Stimulated activated CD8-positive, alpha-beta memory T cell treated with anti-CD3 and anti-CD28 coated beads, Interleukin-4, amount 100 ng/mL, for 1 hour (primary cell): Measurements from ENCODE around the gene DPP6.

Experiments
- DNase-seq, 2 donors: peaks; one replicate each; pipeline ENCODE4 v3.0.0-alpha.2; 2020; ENCODE audit warnings: low read depth in 2 of 2, low spot score in 1 of 2

The DPP6 gene

DNA sequence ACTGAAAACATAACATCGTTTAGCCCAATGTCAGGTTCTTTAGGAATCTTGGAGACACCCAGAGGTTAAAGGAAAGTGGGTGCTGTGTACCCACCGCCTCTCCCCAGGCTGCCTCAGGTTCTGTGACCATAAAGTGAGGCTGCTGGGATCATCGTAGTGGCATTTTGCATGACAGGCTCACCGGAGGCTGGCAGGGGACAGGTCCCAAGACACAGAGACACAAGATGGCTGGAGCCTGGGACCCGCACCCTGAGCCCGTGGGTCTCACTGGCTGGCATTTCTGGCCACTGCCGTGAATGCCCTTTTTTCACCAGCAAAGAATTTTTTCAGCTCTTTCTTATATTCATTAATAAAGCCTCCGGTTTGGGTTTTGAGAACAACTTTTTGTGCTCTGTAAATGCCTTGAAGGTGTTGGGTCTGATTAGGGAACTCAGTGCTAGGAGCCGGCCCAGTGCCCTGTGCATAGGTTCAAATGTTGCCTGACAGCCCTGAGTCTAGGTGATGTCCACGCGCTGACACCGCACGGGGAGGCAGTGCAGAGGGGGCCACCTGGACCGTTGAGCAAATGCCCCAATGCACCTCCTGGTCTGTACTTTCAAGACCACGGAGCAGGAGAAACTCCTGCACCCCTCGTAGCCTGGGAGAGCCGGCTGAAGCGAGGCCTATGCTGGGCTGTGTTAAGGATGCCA, 820.8 kb downstream of the DPP6 start:
- no peak for DNase-seq

DNA sequence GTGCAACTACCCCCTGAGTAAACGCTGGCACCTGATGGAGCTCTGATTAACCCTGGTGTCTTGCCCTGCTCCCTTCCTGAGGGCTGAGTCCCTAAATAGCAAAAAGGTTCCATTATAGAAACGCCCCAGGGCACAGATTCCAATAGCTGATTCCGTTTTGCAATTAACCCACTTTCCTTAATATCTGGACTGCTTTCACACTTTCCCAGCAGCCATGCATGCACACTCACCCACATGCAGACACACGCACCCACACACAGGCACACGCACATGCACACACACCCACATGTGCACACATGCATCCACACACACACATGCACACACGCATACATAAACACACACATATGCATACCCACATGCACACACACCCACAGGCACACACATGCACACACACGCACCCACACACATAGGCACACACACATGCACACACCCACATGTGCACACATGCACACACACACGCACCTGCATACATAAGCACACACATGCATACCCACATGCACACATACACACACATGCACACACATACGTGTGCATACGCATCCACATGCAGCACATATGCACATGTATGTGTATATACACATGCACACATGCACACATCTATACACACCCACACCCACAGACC, 821.4 kb downstream of the DPP6 start:
- no peak for DNase-seq

DNA sequence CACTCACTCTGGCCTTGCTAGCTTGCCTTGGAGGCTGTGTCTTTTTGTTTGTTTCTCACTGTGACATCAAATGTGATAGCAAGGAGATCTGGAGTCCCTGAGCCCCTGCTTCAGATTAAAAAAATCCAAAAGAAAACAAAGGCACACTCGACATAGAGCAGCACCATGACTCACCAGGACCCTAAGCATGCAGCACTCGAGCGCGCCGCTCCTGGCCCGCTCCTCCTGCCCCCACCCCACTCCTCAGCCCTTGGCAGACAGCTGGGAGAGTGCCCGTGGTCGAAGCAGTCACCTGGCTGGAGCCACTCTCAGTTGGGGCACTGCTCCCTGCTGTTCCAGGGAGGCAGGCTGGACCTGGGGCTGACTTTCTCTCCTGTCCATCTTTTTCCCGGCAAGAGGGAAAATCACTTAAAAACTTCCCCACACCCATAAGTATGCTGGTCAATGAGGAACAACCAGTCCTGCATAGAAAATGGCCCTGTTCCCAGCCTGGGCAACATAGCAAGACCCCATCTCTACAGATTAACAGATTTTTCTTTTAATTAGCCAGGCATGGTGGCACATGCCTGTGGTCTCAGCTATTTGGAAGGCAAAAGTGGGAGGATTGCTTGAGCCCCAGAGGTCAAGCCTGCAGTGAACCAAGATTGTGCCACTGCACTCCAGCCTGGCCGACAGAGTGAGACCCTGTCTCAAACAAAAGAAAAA, 822.4 kb downstream of the DPP6 start:
- DNase-seq = no peak

DNA sequence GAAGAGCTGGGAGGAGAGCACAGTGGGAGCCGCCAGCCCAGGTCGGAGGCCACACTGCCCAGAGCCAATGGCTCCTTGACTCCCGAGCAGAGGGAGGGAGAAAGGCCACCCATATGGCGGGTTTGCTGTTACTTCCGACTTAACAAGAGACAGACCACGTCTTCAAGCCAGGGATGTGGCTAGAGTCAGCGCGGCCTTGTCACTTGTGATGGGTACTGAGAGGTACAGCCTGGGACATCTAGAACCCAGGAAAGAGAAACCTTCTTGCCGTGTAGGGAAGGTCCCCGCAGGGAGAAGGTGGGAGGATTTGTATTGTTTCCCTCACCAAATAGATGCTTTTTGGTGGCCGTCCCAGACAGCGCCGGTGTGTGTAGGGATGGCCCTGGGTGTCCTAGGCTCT, 823.1 kb downstream of the DPP6 start:
- DNase-seq = no peak

DNA sequence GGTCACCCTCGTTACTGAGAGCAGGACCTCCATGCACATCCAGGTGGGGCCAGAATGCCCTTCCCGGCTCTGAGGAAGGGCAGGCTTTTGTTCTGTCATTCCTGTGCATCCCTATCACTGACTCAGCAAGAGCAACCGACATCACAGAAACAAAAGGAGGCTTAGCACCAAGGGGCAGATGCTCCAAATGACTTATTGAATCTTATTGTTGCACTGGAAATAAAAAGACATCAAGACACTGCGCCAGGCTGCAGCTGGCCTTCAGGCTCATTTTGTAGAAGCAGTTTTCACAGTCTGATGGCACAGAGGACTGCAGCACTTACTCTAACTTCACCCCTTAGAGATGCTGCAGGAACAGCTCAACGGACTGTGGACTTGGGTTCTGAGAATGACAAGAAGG, 824.3 kb downstream of the DPP6 start:
- no peak for DNase-seq

DNA sequence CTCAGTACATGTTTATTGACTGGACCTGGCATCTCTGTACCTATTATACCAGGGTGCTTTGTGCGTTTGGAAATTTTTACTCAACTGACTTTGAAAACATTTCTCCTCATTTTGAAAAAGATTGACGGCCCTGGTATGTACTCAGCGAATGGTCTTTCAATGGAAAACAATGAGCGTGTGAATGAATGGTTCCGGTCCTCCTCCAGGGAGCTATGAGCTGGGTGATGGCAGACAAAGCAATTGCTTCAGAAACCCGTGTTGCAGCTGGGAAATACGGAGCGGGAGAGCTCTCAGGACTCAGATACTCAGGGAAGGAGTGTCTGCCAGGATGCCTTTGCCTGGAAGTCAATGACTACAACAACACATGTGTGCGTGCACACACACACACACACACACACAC, 824.8 kb downstream of the DPP6 start:
- DNase-seq = no peak

DNA sequence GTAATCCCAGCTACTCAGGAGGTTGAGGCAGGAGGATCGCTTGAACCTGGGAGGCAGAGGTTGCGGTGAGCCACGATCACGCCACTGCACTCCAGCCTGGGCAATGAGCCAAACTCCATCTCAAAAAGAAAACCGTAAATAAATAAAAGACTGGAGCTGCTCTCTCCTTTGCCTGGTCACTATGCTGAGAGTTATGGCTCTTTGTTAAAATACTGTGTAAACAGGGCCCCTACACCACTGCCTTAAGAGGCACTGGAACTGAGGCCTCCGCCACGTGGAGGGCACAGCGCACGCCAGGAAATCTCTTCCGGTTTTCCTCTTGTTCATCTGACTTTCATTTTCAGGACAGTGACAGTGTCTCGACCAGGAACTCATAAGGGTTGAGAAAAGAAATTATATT, 827.4 kb downstream of the DPP6 start:
- DNase-seq = no peak

DNA sequence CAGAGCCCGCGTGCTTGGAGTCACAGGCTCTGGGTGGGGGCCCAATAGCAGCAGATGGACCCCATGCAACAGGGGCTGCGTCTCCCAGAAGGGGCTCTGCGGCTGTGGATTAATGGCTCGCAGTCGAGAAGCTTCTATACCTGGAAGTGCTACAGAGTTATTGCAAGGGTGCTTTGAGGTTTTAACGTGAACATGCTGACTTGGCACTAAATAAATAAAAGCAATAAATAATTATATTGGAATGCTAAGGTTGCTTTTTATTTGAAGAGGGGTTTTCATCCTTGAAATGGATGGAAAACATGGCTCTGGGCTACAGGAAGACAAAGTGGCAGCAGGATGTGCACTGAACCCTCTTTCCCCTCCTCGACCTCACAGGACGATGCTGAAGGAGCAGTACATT, 828.3 kb downstream of the DPP6 start:
- no peak for DNase-seq

DNA sequence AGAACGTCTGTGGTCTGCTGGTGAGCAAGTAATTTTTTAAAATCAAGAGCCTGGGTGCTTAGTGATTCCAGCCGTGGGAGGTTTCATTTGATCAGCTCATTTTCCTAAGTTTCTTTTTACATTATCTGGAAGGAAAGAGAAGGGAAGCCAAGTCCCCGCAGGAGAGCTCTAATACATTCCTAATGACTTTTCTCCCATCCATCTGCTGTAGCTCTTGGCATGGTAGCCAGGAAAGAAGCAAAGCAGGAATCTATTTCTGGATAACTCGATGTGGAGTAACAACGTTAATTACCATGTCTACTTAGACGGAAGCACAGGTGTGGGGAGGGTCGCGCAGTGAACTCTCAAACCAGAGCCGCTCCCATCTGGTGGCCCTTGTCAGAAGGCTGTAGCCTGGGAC, 828.8 kb downstream of the DPP6 start:
- DNase-seq = no peak

DNA sequence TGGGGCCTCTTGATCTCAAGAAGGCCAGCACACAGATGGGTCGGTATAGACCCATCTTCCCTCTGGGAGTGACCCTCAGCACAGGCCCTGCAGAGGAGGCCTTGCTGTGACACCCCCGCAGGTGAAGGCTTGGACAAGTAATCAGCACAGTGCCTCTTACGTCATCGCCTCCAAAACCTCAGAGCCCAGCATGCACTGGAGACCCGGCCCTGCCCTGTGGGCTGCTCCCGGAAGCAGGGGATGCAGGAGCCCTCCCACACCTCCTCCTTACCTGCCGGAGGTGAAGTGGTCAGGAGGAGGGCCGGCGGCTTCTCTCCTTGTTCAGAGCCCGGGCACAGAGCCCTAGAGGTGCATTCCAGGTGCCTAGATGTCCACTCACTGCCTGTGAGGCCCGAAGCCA, 829.3 kb downstream of the DPP6 start:
- no peak for DNase-seq

DNA sequence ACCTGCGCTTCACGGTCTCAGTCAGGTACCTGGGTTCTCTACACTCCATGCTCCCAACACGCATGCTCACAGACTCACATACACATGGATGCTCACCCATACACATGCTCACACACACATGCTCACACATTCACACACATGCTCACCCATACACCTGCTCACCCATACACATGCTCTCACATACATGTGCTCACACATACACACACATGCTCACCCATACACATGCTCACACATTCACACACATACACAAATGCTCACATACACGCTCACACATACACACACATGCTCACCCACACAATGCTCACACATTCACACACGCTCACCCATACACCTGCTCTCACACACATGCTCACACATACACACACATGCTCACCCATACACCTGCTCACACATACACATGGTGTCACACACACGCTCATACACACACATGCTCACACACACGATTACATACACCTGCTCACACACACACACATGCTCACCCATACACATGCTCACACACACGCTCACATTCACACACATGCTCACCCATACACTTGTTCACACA, 830.8 kb downstream of the DPP6 start:
- DNase-seq = no peak

DNA sequence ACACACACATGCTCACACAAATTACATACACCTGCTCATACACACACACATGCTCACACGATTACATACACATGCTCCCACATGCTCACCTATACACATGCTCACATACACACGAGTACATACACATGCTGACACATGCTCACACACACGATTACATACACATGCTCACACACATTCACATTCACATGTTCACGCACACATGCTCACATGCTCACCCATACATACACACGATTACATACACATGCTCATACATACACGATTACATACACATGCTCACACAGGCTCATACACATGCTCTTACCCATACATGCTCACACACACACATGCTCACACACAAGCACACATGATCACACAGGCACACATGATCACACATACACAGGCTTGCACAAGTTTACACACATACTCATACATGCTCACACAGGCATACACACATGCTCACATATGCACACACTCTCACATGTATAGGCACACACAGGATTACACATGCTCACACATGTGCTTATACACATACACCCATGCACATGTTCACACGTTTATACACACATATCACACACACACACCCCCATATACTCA, 832.2 kb downstream of the DPP6 start:
- no peak for DNase-seq

DNA sequence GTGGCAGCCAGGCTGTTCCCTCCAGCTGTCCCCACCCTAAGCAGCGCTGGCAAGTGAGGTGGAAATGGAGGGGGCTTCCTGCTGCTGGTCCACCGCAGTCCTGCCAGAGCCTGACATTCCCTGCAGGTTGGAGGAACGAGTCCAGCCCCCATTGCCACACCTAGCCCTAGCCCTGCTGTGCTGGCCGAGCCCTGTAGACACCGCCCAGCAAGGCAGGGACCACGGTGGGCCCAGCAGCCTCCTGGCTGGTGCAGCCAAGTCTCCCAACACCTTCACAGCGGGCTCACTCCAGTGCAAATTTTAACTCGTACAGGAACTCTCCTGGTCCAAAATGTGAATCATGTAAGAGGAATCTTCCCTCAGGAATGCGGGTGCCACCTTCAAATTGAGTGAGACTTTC, 834.4 kb downstream of the DPP6 start:
- DNase-seq = no peak

DNA sequence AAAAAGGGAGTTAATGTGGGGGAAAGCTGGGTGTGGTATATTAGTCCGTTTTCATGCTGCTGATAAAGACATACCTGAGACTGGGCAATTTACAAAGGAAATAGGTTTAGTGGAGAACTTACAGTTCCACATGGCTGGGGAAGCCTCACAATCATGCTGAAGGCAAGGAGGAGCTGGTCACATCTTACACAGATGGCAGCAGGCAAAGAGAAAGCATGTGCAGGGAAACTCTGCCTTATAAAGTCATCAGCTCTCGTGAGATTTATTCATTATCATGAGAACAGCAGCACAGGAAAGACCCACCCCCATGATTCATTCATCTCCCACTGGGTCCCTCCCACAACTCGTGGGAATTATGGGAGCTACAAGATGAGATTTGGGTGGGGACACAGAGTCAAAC, 836.5 kb downstream of the DPP6 start:
- no peak for DNase-seq

DNA sequence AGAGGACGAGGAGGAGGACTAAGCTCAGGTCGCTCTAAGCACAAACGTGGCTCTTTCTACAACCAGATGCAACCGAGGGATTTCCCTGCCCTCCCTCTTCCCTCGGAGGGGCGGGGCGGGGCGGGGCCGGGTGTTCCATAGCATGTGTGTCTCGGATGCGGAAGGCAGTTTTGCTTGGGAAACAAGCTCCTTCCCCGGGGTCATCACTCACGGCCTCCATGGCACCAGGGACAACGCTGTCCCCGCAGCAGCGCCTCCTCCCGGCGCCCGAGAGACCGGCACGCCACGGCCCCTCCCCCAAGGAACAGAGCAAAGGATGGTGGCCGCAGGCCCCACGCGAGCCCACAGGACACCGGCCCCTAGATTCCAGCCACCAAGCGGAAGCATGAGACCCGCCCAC, 840.3 kb downstream of the DPP6 start:
- no peak for DNase-seq

DNA sequence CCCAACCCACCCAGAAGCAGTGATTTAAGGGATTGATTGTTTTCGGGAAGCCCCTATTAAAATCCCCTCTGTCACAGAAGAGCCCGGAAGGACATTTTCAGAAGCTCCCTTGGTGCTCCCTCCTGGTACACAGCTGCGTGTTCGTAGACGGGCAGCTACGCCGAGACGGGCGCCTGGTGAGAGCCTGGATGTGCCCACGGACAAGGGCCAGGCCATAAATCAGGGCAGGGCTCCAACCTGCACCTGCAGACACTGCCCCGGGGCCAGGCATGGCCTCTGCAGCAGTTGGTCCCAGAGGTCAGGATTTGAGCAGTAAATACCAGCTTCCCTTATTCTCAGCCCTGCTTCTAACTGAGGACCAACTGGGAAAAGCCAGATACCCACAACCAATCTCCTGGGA, 843.9 kb downstream of the DPP6 start:
- DNase-seq = no peak

DNA sequence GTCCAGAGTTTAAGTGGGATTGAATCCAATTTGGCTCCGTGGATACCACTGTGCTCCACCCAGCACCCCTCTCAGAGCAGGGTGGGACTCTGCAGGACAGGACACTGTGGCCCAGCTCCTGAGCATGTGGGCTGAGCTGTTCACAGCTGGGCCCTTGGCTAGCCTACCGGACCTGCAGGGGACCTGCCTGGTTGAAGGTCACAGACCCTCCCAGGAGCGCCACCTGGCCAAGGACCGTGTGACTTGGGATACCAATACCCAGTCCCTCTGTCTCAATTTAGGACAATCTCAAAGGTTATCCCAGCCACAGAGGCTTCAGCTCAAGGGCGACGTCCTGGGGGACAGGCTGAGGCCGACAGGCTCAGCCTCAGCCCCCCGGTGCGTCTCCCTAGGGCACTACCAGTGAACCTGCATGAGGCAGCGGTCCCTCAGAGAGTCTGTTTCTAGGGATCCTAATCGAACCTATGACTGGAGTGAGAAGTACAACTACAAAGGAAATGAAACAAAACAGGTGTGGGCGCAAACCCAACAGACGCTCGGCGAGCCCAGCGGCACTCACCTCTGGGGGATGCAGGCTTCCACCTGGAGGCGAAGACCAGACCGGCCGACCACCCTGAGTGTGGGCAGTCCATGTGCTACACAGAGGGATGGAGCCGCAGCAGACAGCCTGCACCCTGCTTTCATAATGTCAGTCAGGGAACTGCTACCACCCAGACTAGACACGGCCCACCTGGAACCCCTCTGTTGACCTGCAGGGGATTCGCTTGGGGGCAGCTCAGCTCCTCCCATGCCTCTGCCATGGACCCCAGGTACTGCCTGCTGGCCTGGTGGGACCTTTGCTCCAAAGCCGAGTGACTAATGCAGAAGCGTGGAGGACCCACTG, 847.0 kb downstream of the DPP6 start:
- DNase-seq = no peak

DNA sequence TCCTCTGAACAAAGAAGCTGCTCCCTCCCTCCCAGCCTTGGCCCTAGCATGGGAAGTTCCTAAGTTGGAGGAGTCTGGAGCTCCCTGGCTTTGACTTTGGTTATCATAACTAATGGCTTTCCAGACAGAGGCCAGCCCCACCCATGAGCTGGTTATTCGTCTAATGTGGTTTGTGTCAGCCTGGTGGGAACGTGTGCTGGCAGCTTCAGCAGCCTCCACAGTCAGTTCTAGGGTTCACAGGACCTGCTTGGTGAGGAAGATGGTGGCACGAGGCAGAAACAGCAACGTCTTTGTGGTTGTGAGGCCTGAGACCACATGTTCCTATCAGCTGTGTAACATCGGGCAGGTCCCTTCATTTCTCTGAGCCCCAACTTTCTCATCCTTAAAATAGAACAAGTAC, 847.7 kb downstream of the DPP6 start:
- no peak for DNase-seq

DNA sequence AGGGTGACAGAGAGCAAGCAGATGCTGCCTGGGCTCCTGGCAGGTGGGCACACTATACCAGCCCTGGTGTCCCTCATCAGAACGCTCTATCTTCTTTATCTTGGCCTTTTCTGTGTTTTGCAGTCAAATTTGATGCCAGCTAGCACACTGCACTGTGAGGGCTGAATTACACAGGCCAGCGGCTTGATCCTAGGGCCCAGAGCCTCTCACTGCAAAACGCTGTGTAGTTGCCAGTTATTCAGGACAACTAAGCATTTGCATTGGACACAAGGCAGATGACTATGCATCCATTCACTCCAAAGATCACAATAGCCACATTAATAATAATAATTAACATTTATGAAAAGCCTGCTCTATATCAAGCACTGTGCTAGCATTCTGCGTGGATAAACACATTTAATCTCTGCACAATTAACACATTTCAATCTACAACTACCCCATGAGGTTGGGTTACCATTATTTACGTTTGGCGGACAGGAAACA, 850.4 kb downstream of the DPP6 start:
- DNase-seq = no peak

DNA sequence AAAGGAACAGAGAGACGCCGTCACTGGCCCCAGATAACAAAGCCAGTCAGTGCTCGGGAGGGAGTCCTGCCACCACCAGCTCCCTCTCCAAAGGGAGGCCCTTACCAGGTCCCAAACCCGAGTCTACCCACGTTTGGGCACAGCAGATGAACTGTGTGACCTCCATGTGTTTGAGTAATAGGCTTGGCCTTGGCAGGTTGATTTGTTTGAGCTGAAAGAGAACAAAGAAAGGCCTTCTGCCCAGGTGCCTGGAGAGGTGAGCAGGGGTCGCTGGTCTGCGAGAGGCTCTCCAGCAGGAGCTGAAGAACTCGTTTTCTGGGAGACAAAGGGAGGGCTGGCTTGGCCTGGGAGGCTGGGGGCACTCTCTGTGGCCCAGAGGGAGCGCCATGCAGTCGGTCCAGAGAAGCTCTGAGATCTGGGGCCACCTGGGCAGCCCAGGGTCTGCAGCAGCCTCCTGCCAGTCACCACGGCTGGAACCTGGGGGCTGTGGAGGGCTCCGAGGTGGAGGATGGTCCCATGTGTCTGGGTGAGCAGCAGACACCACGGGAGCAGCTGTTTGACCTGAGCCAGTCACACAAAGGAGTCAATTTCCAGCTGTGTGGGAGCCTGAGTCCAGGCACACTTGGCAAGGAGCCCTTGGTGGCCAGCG, 851.0 kb downstream of the DPP6 start:
- DNase-seq = no peak
